SH-SY5Y (cell line): Measurements from ENCODE around the gene TRIM36.

Experiments used
- GATA2 ChIP-seq: IDR thresholded peaks from 2 replicates; pipeline ENCODE4 v1.6.1; 2011; ENCODE audit warnings: mild to moderate bottlenecking, low read depth, low read length
- GATA3 ChIP-seq: IDR thresholded peaks from 2 replicates; pipeline ENCODE4 v1.6.1; 2011; ENCODE audit warnings: low read depth, mild to moderate bottlenecking, low read length, moderate library complexity

TRIM36 gene, protein sequence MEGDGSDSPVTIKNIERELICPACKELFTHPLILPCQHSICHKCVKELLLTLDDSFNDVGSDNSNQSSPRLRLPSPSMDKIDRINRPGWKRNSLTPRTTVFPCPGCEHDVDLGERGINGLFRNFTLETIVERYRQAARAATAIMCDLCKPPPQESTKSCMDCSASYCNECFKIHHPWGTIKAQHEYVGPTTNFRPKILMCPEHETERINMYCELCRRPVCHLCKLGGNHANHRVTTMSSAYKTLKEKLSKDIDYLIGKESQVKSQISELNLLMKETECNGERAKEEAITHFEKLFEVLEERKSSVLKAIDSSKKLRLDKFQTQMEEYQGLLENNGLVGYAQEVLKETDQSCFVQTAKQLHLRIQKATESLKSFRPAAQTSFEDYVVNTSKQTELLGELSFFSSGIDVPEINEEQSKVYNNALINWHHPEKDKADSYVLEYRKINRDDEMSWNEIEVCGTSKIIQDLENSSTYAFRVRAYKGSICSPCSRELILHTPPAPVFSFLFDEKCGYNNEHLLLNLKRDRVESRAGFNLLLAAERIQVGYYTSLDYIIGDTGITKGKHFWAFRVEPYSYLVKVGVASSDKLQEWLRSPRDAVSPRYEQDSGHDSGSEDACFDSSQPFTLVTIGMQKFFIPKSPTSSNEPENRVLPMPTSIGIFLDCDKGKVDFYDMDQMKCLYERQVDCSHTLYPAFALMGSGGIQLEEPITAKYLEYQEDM

DNA sequence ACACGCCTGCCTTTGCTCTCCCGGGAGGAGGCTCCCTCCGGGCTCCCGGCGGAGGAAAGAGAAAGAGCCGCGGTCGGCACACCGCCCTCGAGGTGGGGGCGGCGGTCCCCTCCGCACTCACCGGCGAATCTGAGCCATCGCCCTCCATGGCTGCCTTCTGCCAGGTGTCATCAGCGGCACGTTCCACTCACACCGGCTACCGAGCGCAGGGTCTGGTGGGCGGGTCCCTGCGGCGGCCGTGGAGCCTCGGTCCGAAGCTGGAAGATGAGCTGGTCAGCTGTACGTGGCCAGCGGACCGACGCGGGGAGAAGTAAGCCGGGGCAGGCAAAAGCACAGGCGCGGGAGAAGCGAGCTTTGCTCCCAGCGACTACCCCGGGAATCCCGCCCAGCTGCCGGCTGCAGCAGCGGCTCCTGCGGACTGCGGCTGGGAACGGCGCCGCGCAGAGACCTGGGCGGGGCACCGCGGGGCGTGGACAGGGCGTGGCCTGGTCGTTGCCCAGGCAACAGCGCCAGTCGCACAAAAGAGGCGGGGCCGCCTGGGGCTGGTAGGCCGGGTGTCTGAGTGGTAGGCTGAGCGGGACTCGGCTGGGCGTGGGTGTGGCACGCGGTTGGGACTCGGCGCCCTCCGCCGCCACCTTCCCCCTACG is at the start of gene TRIM36:
TRIM36 (minus strand) TSS at position 422 of the 647 bp plus-strand sequence; CDS start at position 148, 274 bp downstream.
- TF ChIP-seq GATA3 (no peak), GATA2 (no peak)

DNA sequence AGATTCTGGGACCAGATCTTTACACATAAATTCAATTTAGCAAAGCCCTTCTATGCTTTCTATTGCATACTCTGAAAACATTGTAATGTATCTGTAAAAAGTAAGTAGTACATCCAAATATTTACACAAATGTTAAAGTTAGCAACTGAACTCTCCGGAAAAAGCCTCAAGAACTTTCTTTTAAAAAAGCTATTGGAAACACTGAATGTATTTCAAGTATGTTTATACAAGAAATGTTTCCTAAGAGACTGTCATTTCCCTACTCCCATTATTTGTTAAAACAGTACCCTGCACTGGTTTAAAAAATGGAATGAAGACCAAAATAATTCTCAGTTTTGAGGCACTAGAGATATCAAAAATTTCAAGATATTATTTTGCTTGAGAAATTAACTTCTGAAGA is 44.8 kb upstream of the TRIM36 start:
- TF ChIP-seq GATA2 = no peak
- TF ChIP-seq GATA3 = no peak

DNA sequence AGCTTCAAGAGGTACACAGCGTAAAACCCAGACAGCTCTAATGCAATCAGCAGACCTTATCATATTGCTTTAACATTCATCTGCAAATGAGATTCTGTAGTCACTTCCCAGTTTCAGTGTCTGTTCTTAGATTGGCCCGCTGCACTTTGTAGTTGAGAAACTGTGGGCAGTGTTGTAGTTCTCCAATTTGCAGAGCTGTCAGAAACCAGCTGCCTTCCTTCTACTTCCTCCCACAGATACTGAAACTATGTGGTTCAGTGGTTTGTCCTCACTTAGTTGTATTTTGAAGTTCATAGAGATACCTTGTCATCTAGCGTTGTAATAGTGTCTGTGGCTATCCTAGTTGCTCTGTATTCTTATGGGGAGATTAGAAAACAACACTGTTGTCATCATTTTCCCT is 39.6 kb upstream of the TRIM36 start:
- TF ChIP-seq GATA3 (no peak), GATA2 (no peak)

DNA sequence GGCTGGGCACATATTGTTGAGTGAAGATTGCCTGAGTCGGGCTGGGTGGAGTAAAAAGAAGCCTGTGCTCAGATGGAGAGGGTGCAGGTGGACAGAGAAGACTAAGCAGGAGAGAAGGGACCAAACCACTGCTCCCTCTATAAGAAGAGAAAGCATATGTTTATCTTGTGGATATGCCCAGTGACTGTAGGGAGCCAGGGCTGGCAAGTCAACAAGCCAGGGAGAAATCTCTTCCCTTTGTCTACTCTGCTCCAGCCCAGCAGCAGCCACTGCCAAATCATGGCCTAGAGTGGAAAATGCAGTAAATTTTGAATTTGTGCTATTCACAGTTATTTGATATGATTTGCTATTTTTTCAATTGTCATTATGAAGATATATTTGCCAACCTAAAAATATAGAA is 33.2 kb upstream of the TRIM36 start:
- TF ChIP-seq GATA2 (no peak), GATA3 (no peak)

DNA sequence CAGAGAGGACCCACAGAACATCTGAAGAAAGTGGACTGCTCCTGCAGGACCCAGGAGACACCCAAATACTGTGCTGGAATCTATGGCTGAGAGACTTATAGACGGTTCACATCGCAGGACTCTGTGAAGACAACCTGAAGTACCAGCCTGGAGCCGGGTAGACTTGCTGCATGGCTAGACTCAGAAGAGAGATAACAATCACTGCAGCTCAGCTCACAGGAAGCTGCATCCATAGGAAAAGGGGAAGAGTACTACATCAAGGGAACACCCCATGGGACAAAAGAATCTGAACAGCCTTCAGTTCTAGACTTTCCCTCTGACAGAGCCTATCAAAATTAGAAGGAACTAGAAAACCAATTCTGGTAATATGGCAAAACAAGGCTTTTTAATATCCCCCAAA is 26.5 kb upstream of the TRIM36 start:
- TF ChIP-seq GATA3 (peak; percentile 59), GATA2 (peak; percentile 83)

DNA sequence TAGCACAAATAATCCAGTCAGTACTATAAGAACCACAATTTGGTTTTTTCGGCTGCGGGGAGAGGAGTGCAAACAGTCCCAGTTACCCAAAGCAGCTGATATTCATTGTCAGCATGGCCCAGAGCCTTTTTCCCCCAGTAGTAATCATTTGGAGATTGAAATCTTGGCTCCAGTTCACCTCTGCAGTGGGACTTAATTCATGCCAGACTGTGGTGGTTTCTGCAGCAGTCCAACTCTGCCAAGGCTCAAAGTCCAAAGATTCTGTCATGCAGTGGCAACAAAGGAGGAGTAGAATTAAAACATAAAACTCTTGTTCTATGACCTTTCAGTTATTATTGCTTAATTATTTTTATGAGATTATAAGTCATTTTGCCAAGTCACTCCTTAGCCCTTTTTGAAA is 25.0 kb upstream of the TRIM36 start:
- peak; percentile 96 for TF ChIP-seq GATA2
- TF ChIP-seq GATA3 = peak; percentile 91

DNA sequence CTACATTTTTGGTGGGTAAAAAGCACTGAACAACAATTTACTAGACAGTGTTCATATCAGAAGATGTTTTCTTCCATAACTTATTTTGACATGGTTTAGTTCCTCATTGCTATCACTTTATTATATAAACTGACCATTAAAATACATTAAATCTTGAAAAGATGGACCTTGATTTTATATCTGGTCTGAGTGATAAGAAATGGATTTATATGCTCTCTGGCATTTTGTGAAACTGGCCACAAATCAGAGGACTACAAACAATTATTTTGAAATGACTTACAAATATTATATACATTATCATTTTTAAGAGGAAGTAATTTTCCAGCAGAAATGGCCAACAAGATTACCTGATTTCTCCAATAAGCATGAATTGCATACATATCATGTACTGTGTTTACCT is 23.6 kb upstream of the TRIM36 start:
- no peak for TF ChIP-seq GATA2
- TF ChIP-seq GATA3 = no peak

DNA sequence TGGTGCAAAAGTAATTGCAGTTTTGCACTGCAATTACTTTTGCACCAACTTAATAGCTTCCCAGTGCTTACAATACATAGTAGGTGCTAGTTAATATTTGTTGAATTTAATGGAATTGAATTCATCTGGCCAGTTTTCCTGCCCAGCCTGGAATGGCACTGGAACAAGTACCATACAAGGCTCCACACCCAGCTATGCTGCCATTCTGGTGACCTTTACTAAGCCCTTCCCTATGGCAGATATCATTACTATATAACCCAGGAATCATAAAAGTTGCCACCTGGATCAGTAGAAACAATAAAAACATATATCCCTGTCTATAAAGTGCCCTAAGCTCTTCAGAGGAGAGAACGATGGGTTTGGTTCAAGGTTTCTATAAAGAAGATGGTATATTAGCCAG is 22.4 kb upstream of the TRIM36 start:
- no peak for TF ChIP-seq GATA3
- no peak for TF ChIP-seq GATA2

DNA sequence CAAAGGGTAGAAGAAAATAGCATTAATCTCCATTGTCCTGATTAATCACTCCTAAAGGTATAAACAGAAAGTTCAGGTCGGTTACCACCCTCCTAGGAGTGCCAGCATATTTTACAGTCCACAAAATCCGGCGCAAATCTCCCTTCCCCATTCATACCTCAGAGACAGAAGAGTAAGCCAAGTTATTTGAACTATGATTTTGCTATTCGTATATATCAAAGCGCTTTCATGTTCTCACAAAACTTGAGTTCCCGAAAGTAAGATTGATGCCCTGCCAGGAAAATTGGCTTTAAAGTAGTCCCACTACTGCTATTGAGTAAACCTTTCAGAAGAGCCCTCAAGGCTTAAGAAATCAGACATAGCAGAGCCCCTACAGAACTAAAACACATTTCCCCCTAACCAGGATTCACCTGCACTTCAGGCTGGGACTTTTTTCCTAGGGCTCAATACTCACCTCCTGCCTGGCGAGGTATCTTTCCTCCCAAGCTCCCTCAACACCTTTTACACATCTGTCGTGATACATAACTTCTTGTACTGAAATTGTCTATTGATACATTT is 21.8 kb upstream of the TRIM36 start:
- no peak for TF ChIP-seq GATA2

DNA sequence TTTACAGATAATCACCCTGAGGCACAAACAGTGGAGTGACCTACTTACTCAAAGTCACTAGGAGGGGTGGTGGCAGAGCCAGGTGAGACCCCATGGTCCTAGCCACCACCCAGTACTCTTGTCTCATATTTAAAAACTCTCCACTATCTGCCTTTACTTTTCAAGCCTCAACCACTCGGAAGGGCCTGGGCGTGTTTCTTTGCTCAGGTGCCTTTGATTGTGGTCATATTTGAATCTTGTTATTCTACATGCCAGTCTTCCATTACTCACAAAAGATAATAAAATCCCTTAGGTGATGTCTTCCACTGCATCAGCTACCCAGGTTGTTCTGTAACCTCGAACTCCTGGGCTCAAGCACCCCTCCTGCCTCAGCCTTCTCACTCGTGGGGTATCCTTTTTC is 20.7 kb upstream of the TRIM36 start:
- TF ChIP-seq GATA2 (no peak), GATA3 (no peak)

DNA sequence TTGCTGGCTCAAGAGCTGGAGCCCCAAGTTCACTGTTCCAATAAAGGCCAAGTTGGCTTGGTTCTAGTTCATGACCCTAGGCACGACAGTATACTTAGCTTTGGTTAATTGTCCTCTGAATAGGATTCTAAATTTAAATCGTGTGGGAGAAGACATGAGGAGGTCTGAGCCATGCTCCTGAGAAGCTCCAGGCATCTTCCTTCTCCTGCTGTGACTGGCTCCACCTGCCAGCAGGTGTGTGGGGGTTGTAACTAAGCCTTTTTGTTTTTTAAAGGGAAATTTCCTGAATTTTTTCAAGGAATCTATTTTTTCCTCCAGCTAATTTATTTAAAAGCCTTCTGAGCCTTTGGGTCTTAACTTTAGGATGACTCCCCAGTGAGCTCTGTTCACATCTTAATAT is 20.2 kb upstream of the TRIM36 start:
- TF ChIP-seq GATA2 (no peak), GATA3 (no peak)

DNA sequence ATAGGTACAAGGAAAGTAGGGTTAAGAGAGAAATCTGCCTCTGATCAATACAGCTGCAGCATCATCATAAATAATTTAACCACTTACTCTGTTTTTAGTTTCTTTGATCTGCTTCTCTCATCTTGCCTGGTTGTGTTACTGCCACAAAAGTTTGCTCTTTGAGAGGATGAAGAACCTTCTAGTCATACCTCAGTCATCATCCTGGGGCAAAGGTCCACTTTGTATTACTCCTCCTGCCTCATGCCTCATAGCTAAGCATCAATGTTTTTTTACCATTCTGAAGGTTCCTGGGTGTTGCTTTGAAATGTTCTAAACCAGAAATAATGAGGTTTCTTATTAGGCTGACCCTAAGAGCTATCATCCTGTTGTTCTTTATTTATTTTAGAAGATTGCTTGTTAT is 17.1 kb upstream of the TRIM36 start:
- TF ChIP-seq GATA3 (no peak), GATA2 (no peak)

DNA sequence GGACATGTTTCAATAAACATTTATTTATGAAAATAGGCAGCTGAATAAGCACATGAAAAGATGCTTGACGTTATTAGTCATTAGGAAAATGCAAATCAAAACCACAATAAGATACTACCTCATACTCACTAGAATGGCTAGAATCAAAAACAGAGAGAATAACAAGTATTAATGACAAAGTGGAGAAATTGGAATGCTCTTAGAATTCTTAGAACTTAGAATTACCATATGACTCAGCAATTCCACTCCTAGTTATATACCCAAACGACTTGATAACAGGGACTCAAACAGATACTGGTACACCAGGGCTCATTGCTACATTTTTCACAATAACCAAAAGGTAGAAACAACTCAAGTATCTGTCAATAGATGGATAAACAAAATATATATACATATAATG is 15.1 kb upstream of the TRIM36 start:
- TF ChIP-seq GATA3 = no peak
- TF ChIP-seq GATA2 = no peak

DNA sequence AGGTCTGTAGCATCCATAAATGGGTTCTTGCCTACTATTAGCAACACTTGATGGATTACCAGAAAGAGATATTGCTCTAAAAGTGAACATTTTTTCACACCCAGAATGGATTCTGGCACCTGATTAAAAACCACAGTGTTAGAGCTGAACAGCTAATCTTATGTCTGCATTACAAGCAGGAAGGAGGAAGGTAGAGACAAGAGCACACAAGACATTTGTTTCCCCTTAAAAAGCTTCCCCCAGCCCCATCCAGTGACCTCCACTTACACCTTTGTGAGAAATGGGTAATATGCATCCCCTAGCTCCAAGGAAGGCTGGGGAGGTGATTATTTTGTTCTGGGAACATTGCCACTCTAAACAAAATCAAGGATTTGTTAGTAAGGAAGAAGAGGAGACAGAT is 12.0 kb upstream of the TRIM36 start:
- TF ChIP-seq GATA3 (no peak), GATA2 (no peak)

DNA sequence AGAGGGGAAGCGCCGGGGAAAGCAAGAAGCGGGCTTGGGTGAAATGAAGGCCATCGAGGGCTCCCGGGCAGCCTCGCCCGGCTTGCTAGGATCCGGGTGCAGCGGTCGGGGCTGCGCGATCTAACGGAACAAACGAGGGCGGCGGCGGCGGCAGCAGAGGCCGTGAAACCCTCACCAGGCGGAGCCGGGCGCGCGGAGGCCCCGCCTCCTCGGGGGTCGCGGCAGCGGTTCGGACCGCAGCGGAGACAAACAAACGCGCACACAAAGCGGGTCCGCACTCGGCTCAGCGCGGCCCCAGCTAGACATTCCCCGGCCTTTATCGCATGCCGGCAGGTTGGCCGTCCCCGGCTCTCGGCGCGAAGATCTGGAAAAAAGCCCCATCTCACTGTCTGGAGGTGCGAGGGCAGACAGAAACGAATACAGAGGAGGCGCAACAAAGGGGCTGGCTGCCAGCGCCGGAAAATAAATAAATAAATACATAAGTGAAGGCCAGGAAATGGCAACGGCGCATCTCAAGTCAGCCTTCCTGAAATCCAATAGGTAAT is 10.5 kb upstream of the TRIM36 start:
- TF ChIP-seq GATA3 (no peak), GATA2 (no peak)
